H1 (cell line): ENCODE results near the gene CDK5R1. TPM values are rescaled to one million over a fixed set of nuclear protein-coding genes. Genes with fewer than 3 reads are reported as not detected.

Experiments
- ASH2L ChIP-seq: fragments of 200-600, 300-600 bp; sonication (generic); IDR thresholded peaks from one replicate; pipeline ENCODE4 v1.7.1; 2017; ENCODE audit warnings: low read length
- BRCA1 ChIP-seq: IDR thresholded peaks from 2 replicates; pipeline ENCODE4 v1.6.1; 2012; ENCODE audit warnings: low read depth, low read length, improper control_type of control experiment
- CTBP2 ChIP-seq: IDR thresholded peaks from 2 replicates; pipeline ENCODE4 v1.7.0; 2011; ENCODE audit warnings: borderline replicate concordance, mild to moderate bottlenecking, moderate library complexity, mixed read lengths, low read length; ENCODE audit not compliant: insufficient read depth, insufficient read length
- EP300 ChIP-seq, 2 experiments: IDR thresholded peaks; 1 replicate in 1 of 2; 2 replicates in 1 of 2; pipeline ENCODE4 v1.6.1; 2011 to 2012; ENCODE audit warnings: low read depth in 2 of 2, low read length in 2 of 2, mild to moderate bottlenecking in 2 of 2, borderline replicate concordance in 1 of 2, inconsistent platforms in 1 of 2, moderate library complexity in 1 of 2
- FOSL1 ChIP-seq: IDR thresholded peaks from 2 replicates; pipeline ENCODE4 v1.6.1; 2011; ENCODE audit warnings: mild to moderate bottlenecking, low read depth, low read length, moderate library complexity; ENCODE audit not compliant: insufficient read depth
- GABPA ChIP-seq: IDR thresholded peaks from 2 replicates; pipeline ENCODE4 v1.6.1; 2011; ENCODE audit warnings: mild to moderate bottlenecking, low read length, moderate library complexity, borderline replicate concordance; ENCODE audit not compliant: insufficient read depth
- HDAC6 ChIP-seq: IDR thresholded peaks from one replicate; pipeline ENCODE4 v1.7.1; 2012; ENCODE audit warnings: low read depth, mild to moderate bottlenecking, inconsistent platforms, low read length, moderate library complexity
- JUN ChIP-seq: IDR thresholded peaks from 2 replicates; pipeline ENCODE4 v1.6.1; 2011; ENCODE audit warnings: low read depth, mild to moderate bottlenecking, improper control_type of control experiment, low read length
- KDM1A ChIP-seq: fragments of 200-600, 300-600 bp; sonication (generic); IDR thresholded peaks from 2 replicates; pipeline ENCODE4 v1.7.1; 2016; ENCODE audit warnings: mild to moderate bottlenecking, low read length, borderline replicate concordance
- NRF1 ChIP-seq: IDR thresholded peaks from 2 replicates; pipeline ENCODE4 v1.6.1; 2011; ENCODE audit warnings: mild to moderate bottlenecking, low read depth, low read length, improper control_type of control experiment
- PHF8 ChIP-seq: fragments of 200-600 bp; sonication (generic); conservative IDR thresholded peaks from 2 replicates; pipeline ENCODE4 v1.7.1; 2012; ENCODE audit warnings: low read depth, mild to moderate bottlenecking, inconsistent platforms, low read length, moderate library complexity
- POU5F1 ChIP-seq: IDR thresholded peaks from 2 replicates; pipeline ENCODE4 v1.6.1; 2011; ENCODE audit warnings: low read depth, mild to moderate bottlenecking, low read length, moderate library complexity
- RBBP5 ChIP-seq: IDR thresholded peaks from 2 replicates; pipeline ENCODE4 v1.7.1; 2012; ENCODE audit warnings: low read depth, mild to moderate bottlenecking, inconsistent platforms, low read length, moderate library complexity, borderline replicate concordance
- RFX5 ChIP-seq: IDR thresholded peaks from 2 replicates; pipeline ENCODE4 v1.6.1; 2011; ENCODE audit warnings: low read depth, low read length, improper control_type of control experiment, borderline replicate concordance
- SIN3A ChIP-seq, 2 experiments: IDR thresholded peaks in 1 of 2; conservative IDR thresholded peaks in 1 of 2; 2 replicates each; pipeline ENCODE4 v1.6.1; 2011 to 2012; ENCODE audit warnings: low read length in 2 of 2, improper control_type of control experiment in 1 of 2, low read depth in 1 of 2, mild to moderate bottlenecking in 1 of 2
- SP1 ChIP-seq: IDR thresholded peaks from 2 replicates; pipeline ENCODE4 v1.6.1; 2011; ENCODE audit warnings: low read depth, low read length
- TAF7 ChIP-seq: optimal IDR thresholded peaks from 2 replicates; pipeline ENCODE3; 2011; ENCODE audit warnings: low read depth, mild to moderate bottlenecking, inconsistent platforms, low read length, moderate library complexity, borderline replicate concordance
- polyA plus RNA-seq, 7 experiments: library from polyadenylated mRNA; depleted of rRNA in 3 of 7; stranded (reverse) in 5 of 7; unstranded in 2 of 7; fragments of >200 nt in 5 of 7; fragments of 200-250 nt in 2 of 7; gene quantifications; 1 replicate in 5 of 7; 2 replicates in 1 of 7; 4 replicates in 1 of 7; pipeline versions ENCODE4 v1.2.1 to v1.2.3, GENCODE V29; 2011 to 2013; ENCODE audit warnings: missing spikeins in 2 of 7, mixed read lengths in 2 of 7
- total RNA-seq: library from RNA; stranded (reverse); fragmentation: NEBNext Ultra II Directional; extraction: Animal tissue kit (Norgen Biotek cat#: 25700); gene quantifications from 2 replicates; pipeline ENCODE4 v1.2.1, GENCODE V29; 2021
- TF ChIP-seq, protein P1 (sequence below), 3 experiments: IDR thresholded peaks; 1 replicate in 2 of 3; 2 replicates in 1 of 3; pipeline versions ENCODE4 v1.5.1 to v1.6.1; 2011; ENCODE audit warnings: low read length in 3 of 3, mild to moderate bottlenecking in 3 of 3, inconsistent platforms in 2 of 3, low read depth in 1 of 3, moderate library complexity in 1 of 3; ENCODE audit not compliant: insufficient read depth in 1 of 3; ENCODE audit errors: control extremely low read depth in 1 of 3
- TF ChIP-seq, protein P2 (sequence below): IDR thresholded peaks from 2 replicates; pipeline ENCODE4 v1.6.1; 2012; ENCODE audit warnings: inconsistent platforms

Gene CDK5R1
- total and polyA plus RNA-seq, 2 of the 8 experiments (the other 6 are each of a cell fraction or from before 2014, with no cell fraction given), result 2.7 to 9.9 TPM

GRCh38 chr17:32444301-32445073, 42.3 kb upstream of the CDK5R1 start, which contains the start of gene PSMD11 (continued):
- TF ChIP-seq BRCA1 (no peak), JUN (no peak), FOSL1 (no peak), GABPA (peak; percentile 98), RBBP5 (peak; percentile 67; the same call in 1 of the 2 replicates), SP1 (peak; percentile 81; the same call in 1 of the 2 replicates), KDM1A (no peak), NRF1 (no peak), ASH2L (peak; percentile 90), HDAC6 (no peak), TAF7 (peak; percentile 21), CTBP2 (no peak), RFX5 (no peak), PHF8 (peak; percentile 96), POU5F1 (no peak), SIN3A (conservative IDR thresholded peaks at IDR 0.05 in 1 of 2, IDR thresholded peaks at IDR 0.05 in 1 of 2; ENCODE audit: low read depth in 1 of 2, low read length in 2 of 2) (peak in 1 of 2 experiments; percentile 72; a peak in 1 of 4 replicates), EP300 (IDR thresholded peaks at IDR 0.05; ENCODE audit: borderline replicate concordance in 1 of 2, low read depth in 2 of 2, low read length in 2 of 2) (peak in 1 of 2 experiments; percentile 4; a peak in 1 of 3 replicates)
- TF ChIP-seq, protein P1, sequence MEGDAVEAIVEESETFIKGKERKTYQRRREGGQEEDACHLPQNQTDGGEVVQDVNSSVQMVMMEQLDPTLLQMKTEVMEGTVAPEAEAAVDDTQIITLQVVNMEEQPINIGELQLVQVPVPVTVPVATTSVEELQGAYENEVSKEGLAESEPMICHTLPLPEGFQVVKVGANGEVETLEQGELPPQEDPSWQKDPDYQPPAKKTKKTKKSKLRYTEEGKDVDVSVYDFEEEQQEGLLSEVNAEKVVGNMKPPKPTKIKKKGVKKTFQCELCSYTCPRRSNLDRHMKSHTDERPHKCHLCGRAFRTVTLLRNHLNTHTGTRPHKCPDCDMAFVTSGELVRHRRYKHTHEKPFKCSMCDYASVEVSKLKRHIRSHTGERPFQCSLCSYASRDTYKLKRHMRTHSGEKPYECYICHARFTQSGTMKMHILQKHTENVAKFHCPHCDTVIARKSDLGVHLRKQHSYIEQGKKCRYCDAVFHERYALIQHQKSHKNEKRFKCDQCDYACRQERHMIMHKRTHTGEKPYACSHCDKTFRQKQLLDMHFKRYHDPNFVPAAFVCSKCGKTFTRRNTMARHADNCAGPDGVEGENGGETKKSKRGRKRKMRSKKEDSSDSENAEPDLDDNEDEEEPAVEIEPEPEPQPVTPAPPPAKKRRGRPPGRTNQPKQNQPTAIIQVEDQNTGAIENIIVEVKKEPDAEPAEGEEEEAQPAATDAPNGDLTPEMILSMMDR (IDR thresholded peaks at IDR 0.05; ENCODE audit: control extremely low read depth in 1 of 3, insufficient read depth in 1 of 3, low read depth in 1 of 3, low read length in 3 of 3), result peak; percentile 81 to 92 (median 83)
- TF ChIP-seq, protein P2, sequence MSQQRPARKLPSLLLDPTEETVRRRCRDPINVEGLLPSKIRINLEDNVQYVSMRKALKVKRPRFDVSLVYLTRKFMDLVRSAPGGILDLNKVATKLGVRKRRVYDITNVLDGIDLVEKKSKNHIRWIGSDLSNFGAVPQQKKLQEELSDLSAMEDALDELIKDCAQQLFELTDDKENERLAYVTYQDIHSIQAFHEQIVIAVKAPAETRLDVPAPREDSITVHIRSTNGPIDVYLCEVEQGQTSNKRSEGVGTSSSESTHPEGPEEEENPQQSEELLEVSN, result peak; percentile 38; the same call in 1 of the 2 replicates
